HG03159 (cell line): ENCODE measurements around the gene ZGPAT.

Source experiments
- ATAC-seq: cut with Tn5 transposase; IDR thresholded peaks from one replicate; pipeline ENCODE4 v1.9.1; 2021; ENCODE audit warnings: mild to moderate bottlenecking, moderate library complexity; ENCODE audit not compliant: unreplicated experiment

Gene ZGPAT

DNA sequence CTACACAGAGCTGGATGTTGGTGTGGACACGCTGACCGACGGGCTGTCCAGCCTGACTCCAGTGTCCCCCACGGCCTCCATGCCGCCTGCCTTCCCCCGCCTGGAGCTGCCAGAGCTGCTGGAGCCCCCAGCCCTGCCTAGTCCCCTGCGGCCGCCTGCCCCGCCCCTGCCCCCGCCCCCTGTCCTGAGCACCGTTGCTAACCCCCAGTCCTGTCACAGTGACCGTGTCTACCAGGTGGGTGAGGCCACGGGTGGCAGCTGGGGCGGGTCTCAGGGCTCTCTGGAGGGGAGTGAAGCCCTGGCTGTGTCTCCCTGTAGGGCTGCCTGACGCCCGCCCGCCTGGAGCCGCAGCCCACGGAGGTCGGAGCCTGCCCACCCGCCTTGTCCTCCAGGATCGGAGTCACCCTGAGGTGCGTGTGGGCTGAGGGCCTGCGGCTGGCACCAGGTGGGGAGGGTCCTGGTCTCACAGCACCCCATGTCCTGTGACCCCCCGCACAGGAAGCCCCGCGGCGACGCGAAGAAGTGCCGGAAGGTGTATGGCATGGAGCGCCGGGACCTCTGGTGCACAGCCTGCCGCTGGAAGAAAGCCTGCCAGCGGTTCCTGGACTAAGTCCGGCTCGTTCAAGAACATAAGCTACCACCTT, 34.7 kb downstream of the ZGPAT start:
- ATAC-seq = no peak

DNA sequence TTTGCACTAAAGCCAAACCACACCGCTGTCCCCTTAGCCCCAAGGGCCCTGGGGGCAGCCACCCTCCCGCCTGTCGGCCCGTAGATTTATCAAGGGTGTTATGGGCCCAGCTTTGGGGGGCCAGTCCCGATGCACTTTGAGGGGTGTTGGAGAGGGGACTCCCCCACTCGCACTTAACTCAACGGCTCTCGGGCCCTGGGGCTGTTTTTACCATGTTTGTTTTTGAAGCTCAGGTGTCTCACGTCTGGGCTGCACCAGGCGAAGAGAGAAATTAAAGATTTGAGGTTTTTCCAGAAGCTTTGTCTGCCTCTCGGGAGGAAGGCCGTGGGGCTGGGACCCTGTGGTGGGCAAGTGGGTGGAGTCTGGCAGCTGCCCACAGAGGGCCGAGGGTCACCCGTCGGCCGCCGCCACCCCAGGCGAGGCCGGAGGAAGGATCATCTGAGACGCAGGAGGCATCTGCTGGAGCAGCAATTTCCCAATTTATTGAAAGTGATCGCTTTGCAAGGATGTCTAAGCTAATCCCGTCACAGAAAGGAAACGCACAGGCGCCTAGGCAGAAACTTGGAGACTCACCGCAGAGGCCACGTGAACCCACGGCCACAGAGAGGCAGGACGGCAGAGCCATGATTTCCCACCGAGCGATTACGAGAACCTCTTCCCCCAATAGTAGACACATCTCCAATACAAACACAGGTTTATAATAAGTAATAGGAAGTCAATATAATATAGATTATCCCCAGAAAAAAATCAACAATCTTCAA, 35.6 kb downstream of the ZGPAT start:
- ATAC-seq = no peak

DNA sequence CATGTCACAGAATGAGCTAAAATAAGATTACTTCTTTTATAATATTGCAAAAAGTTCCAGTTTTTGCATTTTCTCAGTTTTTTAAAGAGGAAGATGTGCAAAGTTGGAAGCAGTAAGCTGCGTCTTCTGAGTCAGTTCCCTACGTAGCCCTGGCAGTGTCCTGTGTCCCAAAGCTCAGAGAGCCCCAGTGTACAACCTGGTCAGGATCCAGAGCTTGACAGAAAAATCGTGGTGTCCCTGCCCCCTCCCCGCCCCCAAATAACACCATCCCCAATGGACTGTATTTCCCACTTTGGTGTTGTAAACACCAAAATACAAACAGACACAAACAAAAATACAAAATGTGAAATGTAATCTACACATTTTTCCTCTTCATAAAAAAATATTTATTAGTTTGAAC, 36.3 kb downstream of the ZGPAT start:
- no peak for ATAC-seq

DNA sequence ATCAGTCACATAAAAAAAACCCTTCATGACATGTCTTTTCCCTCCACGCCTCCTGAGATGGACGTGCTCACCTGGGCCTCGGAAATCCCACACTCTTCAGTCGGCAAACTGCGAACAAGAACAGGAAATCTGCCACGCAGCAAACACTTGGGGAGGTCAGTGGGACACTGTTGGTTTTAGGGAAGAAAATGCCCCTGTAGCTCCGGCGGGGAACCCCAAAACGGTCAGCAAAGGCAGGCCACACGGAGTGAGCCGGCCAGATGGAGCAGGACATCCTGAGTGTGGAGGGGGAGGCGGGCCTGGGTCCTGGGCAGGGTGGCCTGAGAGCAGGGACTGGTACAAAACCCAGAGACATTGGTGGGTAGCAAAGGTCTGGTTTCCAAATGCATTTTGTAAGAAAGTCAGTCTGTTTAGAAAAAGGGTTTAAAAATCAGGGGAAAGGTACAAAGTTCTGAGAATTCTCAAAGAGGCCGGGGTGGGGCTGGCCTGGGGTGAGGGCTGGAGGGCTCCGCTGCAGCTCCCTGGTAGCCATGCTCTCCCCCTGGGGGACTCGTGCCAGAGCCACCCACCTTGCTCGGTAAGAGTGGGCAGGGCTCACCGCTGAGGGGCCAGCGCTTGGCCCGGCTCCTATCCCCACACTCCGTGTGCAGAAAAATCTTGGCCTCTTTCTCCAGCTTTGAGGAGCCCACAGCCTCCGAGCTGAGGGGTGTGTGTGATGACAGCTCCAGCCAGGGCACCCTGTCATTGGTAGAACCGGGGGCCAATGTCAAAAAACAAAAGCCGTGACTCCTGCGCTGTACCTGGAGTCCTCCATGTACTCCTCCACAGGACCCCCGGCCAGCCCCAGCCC, 37.0 kb downstream of the ZGPAT start:
- ATAC-seq = no peak

DNA sequence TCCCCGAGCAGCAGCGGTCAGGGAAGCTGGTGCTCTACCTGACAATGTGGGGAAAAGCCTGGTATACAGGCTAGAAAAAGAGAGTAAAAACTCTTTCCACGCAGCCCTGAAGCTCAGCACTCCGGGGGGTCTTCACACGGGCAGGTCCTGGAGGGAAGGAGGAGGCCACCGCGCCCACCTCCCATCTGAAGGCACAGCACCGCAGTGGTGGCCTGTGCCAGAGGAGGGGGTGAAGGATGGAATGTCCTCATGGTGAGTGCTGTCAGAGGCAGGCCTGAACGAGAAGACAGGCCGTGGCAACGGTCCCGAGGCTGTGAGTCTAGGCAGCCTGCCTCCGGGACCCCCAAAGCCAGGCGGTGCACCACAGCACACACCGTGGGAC, 37.6 kb downstream of the ZGPAT start:
- no peak for ATAC-seq

DNA sequence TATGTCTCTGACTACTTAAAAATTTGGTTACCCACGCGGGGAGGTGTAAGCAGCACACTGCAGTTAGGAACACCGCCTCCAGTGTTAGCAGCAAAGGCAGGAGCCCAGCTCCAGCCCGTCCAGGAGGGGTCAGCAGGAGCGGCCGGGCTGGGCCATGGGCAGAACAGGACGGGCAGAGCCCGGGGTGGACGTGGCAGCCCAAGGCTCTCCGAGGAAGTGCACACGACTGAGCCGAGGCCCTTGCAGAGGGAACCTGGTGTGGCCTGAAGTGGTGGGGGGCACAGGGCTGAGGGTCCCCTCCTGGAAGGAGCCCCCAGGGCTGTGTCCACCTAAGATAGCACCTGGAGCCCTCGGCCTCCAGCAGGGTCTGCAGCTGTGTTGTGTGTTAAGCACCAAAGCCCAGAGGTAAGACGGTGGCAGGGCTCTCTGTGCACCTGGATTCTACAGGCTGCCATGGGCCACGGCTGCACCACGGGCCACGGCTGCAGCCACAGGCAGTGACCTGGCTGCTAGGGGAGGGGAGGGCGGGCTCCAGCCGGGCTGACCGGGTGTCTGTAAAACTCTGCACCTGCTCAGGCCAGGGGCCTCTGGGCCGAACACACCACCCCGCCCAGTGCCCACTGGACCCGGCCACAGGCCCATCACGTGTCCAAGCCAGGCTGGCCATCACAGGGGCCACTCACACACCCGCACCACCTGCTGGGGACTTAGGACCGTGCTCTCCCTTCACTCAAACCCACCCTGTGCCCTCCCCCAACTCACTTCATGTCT, 38.3 kb downstream of the ZGPAT start:
- ATAC-seq = no peak

DNA sequence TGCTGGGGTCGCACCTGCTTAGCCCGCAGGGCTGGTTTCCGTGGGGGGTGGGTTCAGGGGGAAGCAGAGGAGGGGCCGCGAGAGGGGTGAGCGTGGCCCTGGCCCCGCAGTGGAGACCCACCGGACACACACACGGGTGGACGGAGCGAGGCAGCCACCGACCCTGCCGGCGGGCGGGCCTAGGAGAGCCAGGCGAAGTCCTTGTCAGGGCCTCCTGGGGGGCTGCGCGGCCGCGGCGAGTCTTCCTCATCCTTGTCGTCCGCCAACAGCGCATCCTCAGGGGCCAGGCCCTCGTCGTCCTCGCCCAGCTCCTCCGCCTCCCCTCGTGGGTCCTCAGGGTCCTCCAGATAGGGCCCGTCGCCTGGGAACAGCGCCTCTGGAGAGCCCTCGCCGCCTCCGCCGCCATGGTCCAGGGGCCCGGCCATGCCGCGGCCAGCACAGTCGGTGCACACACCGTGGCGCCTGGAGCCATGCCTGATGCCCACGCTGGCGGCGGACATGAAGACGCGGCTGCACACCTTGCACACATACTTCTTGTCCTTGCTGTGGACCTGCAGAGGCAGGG, 39.0 kb downstream of the ZGPAT start:
- ATAC-seq = no peak

DNA sequence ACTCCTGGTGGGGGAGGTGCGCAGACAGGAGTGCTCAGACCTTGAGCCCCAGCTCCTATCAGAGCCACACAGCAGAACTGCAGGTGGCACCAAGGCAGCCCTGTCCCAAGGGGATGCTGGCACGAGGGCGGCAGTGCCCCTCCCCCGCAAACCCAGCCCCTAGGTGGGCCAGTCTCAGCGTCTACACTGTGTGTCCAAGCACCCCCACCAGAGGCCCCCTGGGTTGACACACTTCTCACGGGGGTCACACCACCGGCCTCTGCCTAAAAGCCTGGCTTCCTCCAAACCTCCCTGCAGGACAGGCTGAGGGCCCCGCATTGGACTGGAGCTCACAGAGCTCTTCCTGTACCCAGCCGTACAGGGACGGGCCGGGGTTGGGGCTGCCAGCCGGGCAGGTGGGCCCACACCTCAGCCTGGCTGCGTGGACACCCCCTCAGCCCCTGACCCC, 39.8 kb downstream of the ZGPAT start:
- ATAC-seq = no peak

DNA sequence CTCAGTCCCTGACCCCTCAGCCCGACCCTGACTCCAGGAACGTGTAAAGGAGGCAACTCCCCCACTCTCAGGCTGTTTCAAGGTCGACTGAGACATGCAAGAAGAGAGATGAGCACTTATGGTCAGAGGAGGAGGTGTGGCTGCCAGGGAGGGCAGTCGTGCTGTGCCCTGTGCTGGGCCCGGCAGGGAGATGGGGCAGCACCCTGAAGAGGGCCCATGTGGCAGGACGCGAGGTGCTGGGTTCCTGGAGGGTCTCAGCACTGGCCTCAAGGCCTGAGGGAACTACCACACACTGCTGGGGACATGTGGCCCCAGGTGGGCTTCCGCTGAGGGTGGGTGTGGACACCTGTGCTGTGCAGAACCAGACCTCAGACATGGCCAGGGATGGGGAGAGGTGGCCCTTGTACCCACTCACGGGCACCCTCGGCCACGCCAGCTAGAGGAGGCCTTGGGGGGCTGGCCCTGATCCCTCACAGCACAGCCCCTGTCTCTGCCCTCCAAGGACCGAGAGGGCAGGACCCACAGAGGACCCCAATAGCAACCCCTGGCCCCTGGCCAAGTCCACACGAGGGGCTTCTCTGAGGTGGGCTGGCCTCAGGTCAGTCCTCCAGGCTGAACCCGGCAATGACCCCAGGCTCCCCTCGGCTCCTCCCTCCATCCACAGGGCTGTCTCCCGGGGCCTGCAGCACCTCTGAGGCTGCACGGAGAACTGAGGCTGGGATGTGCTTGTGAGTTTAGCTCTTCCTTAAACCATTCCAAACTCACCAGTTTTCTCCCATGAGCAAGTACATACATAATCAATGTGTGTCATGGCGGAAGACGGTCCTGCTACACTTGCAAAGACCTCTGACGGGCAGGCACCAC, 40.5 kb downstream of the ZGPAT start:
- ATAC-seq = no peak

DNA sequence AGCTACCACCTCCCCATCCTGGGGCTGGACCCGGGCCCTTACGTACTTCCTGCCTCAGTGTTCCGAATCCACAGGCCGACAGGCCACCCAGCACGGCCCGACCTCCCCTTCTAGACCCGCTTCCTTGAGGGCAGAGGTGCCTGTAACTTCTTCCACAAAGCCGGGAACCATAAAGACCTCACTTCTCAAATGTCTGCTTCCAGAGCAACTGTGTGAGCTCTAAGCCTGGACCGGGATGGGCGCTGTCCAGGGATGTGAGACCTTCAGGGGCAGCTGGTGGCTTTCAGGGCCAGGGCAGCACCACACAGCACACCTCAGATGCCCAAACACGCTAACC, 41.1 kb downstream of the ZGPAT start:
- ATAC-seq = no peak

DNA sequence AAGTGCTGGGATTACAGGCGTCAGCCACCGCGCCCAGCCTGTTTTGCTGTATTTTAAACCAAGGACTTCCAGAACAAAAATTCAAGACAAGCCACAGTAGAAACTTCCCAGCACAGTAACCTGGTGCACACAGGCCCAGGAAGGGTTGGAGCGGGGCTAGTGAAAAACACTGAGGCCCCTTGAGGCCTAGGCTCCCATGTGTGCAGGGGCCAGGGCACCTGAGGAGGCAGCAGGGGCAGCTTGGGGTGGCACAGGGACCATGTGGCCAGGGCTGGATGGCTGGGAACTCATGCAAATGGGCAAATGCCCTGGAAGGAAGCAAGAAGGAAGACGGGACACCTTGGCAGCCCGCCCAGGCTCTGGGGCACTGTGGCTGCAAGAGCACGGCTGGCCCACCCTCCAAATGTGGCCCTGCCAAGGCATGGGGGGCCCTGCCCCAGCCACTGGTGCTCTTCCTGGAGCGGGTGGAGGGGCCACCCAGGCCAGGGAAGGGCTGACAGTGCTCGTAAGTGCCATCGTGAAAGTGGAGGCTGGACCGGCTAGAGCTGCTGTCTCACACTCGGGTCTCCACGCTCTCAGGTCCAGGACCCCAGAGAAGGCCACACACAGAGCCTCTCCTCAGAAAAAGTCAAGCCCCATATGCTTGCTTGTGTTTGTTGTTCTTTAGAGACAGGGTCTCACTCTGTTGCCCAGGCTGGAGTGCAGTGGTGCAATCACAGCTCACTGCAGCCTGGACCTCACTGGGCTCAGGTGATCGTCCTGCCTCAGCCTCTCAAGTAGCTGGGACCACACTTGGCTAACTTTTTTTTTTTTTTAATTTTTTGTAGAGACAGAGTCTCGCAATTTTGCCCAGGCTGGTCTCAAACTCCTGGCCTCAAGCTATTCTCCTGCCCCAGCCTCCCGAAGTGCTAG, 42.0 kb downstream of the ZGPAT start:
- ATAC-seq = no peak

DNA sequence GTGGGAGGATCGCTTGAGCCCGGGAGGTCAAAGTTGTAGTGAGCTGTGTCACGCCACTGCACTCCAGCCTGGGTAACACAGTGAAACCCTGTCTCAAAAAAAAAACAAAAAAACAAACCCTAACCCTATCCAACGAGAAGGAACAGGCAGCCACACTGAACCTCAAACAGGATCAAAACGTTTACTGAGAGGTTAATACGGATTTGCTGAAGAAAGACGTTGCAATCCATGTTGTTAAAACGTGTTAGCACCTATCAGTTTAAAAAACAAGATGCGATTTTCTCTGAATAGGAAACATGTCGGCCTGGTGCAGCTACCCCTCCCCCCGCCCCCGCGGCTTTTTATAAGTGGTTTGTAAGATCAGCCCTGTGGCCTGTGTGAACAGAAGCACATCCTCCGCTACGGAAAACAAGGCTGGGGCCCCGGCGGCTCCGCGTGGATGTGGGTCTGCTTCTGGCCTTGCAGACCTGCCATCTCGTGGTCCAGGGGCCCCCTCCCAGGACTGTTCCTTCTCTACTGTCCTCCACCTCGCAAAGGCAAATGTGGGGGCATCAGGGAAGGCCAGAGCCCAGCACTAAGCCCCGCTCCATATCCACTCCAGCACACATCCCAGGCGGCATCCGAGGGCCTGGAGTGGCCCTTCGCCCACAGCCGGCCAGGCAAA, 43.1 kb downstream of the ZGPAT start:
- ATAC-seq = no peak

DNA sequence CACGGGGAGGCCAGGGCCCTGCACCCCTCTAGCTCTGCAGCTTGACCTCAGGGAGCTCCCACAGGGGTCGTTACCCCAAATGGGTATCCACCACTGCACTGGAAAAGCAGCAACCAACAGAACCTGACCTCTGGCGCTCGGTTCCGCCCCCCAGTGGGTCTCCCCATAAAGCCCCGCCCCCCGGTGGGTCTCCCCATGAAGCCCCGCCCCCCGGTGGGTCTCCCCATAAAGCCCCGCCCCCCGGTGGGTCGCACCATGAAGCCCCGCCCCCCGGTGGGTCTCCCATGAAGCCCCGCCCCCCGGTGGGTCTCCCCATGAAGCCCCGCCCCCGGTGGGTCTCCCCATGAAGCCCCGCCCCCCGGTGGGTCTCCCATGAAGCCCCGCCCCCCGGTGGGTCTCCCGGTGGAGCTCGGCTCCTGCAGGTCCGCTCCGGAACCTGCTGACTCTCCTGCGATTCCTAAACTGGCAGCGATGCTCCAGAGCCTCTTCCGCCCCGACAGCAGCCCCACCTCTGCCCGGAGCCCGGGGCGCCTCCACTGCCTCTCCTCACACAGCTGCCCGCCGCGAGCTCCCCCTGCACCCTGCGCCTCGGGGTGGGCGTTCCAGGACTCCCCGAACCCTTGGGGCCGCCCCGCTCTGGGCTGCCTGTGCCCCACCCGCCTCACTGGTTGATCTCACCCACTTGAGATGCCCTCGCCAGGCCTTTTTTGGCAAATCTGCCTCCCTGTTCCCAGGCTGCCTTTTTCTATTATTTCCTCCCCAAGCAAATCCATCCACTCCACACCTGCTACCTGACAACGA, 43.8 kb downstream of the ZGPAT start:
- ATAC-seq = no peak

DNA sequence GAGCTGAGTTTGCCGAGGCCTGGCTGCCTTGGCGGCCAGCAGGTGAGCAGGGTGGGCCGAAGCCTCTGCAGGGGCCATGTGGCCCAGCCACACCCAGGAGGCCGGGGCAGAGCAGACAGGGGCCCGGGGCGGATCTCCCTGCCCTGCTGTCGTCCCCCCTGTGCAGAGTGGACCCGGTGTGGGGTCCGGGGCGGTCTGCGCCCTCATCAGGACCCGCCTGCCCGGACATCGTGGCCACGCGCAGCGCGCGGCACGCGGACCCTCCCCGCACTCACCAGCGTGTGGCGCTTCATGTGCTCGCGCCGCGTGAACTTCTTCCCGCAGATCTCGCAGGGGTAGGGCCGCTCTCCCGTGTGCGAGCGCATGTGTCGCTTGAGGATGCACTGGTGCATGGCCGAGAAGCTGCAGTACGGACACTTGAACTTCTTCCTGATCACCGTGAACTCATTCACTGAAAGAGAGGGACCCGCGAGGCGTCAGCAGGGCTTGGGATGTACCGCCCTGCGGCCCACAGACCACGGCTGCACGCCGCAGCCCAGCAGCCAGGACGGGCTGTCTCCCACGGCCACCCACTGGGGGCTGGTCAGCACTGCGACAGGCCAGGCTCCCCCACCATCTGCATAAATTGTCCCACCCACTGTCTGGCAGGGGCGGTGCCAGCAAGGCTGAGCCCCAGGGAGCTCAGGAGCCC, 44.7 kb downstream of the ZGPAT start:
- ATAC-seq = no peak

DNA sequence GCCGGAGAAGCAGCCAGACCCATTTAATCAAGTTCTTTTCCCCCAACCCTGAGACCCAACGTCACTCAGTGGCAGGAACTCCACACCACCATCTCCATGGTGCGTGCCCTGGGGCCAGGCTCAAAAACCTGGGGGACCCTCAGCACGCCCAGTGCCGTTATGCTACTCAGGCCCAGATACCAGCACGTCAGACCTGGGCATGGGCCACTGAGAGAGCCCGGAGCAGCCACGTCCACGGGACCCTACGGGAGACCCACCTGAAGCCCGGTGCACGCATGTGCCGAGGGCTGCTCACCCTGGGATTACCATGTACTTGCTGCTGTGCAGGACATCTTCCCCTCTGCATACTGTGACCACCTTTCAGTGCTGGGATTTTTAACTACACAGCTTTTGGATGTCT, 45.5 kb downstream of the ZGPAT start:
- ATAC-seq = no peak

DNA sequence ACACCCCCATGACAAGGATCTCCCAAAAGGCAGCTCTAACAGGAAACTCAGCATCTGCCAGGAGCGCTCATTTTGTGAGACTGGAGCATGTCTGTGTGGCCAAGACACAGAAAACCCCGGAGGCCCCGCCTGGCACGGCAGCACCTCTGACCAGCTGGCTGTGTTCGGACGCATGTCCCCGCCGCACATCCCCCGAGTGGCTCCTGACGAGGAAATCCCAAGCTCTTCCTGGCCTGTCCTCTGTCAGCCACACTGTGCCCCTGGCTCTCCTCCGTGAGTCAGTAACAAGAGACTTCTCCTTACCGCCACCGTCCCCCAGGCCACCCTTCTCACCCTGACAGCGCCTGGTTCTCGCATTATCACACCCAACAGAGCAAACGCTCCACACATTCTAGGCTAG, 46.2 kb downstream of the ZGPAT start:
- ATAC-seq = no peak
